Measurements from ENCODE around the gene METTL8. TPM values are rescaled to one million over a fixed set of nuclear protein-coding genes. Genes with fewer than 3 reads are reported as not detected.
"Not testable (repeated sequence)": the region's sequence is repeated elsewhere in the genome, so short reads cannot be mapped to it uniquely, and the experiment has no call there.

The METTL8 gene
- total RNA-seq, 1 donor from 2014 or later = 21.7 TPM

- H3K9me3 Mint-ChIP-seq (ENCODE audit: unreplicated experiment) = peaks cover under 1% of the 10 kb centered on the region
- H3K27me3 Mint-ChIP-seq (ENCODE audit: unreplicated experiment) = no peaks in the 10 kb centered on the region
Observed at GRCh38 chr2:171386627-171387026, 47.2 kb downstream of the METTL8 start.

GRCh38 chr2:171383134-171383533, 50.7 kb downstream of the METTL8 start:
- Mint-ChIP-seq H3K4me1 (ENCODE audit: unreplicated experiment) (no peaks in the 10 kb centered on the region), H3K36me3 (ENCODE audit: unreplicated experiment) (peaks cover 16% of the 10 kb centered on the region), H3K9me3 (ENCODE audit: unreplicated experiment) (peaks cover 24% of the 10 kb centered on the region), H3K4me3 (ENCODE audit: unreplicated experiment) (no peak overlapping the region), H3K27ac (ENCODE audit: unreplicated experiment) (no peak overlapping the region), H3K27me3 (ENCODE audit: unreplicated experiment) (no peaks in the 10 kb centered on the region)
- no peak for TF ChIP-seq CTCF (IDR thresholded peaks at IDR 0.05)
- DNase-seq (ENCODE audit: extremely low spot score, unreplicated experiment) = no peak

More at GRCh38 chr2:171386627-171387026, 47.2 kb downstream of the METTL8 start:
- Mint-ChIP-seq H3K36me3 (ENCODE audit: unreplicated experiment) (peaks cover 7% of the 10 kb centered on the region), H3K4me3 (ENCODE audit: unreplicated experiment) (no peak overlapping the region), H3K27ac (ENCODE audit: unreplicated experiment) (no peak overlapping the region), H3K4me1 (ENCODE audit: unreplicated experiment) (peaks cover 17% of the 10 kb centered on the region)
- no peak for DNase-seq (ENCODE audit: extremely low spot score, unreplicated experiment)
- no peak for TF ChIP-seq CTCF (IDR thresholded peaks at IDR 0.05)

- H3K27ac Mint-ChIP-seq (ENCODE audit: unreplicated experiment); DNase-seq (ENCODE audit: extremely low spot score, unreplicated experiment); H3K4me3 Mint-ChIP-seq (ENCODE audit: unreplicated experiment); H3K4me1 Mint-ChIP-seq (ENCODE audit: unreplicated experiment); H3K27me3 Mint-ChIP-seq (ENCODE audit: unreplicated experiment): not testable (repeated sequence)
- H3K36me3 Mint-ChIP-seq (ENCODE audit: unreplicated experiment) = peaks cover 21% of the 10 kb centered on the region
- peaks cover 30% of the 10 kb centered on the region for H3K9me3 Mint-ChIP-seq (ENCODE audit: unreplicated experiment)
Observed at GRCh38 chr2:171382175-171382574, 51.6 kb downstream of the METTL8 start.

GRCh38 chr2:171377852-171378251, 55.9 kb downstream of the METTL8 start:
- H3K36me3 Mint-ChIP-seq (ENCODE audit: unreplicated experiment) = peaks cover 34% of the 10 kb centered on the region

GRCh38 chr2:171367692-171368091, 66.1 kb downstream of the METTL8 start:
- H3K4me3 Mint-ChIP-seq (ENCODE audit: unreplicated experiment) = no peak overlapping the region
- H3K27me3 Mint-ChIP-seq (ENCODE audit: unreplicated experiment) = no peaks in the 10 kb centered on the region
- no peaks in the 10 kb centered on the region for H3K4me1 Mint-ChIP-seq (ENCODE audit: unreplicated experiment)
- no peak overlapping the region for H3K27ac Mint-ChIP-seq (ENCODE audit: unreplicated experiment)
- H3K9me3 Mint-ChIP-seq (ENCODE audit: unreplicated experiment) = peaks cover 14% of the 10 kb centered on the region
- no peak for DNase-seq (ENCODE audit: extremely low spot score, unreplicated experiment)
- no peak for TF ChIP-seq CTCF (IDR thresholded peaks at IDR 0.05)
- H3K36me3 Mint-ChIP-seq (ENCODE audit: unreplicated experiment) = peaks cover 10% of the 10 kb centered on the region

More at GRCh38 chr2:171377852-171378251, 55.9 kb downstream of the METTL8 start:
- H3K9me3 Mint-ChIP-seq (ENCODE audit: unreplicated experiment) = peaks cover 58% of the 10 kb centered on the region
- H3K4me1 Mint-ChIP-seq (ENCODE audit: unreplicated experiment); H3K4me3 Mint-ChIP-seq (ENCODE audit: unreplicated experiment); DNase-seq (ENCODE audit: extremely low spot score, unreplicated experiment); H3K27me3 Mint-ChIP-seq (ENCODE audit: unreplicated experiment); H3K27ac Mint-ChIP-seq (ENCODE audit: unreplicated experiment): not testable (repeated sequence)

- no peaks in the 10 kb centered on the region for H3K27me3 Mint-ChIP-seq (ENCODE audit: unreplicated experiment)
- no peak overlapping the region for H3K27ac Mint-ChIP-seq (ENCODE audit: unreplicated experiment)
- no peak for TF ChIP-seq CTCF (IDR thresholded peaks at IDR 0.05)
- H3K36me3 Mint-ChIP-seq (ENCODE audit: unreplicated experiment) = peaks cover 10% of the 10 kb centered on the region
- DNase-seq (ENCODE audit: extremely low spot score, unreplicated experiment) = no peak
- peaks cover 14% of the 10 kb centered on the region for H3K9me3 Mint-ChIP-seq (ENCODE audit: unreplicated experiment)
- H3K4me3 Mint-ChIP-seq (ENCODE audit: unreplicated experiment) = no peak overlapping the region
- no peaks in the 10 kb centered on the region for H3K4me1 Mint-ChIP-seq (ENCODE audit: unreplicated experiment)
Observed at GRCh38 chr2:171365778-171366177, 68.0 kb downstream of the METTL8 start.
